ENCODE results near the gene BCOR.

Gene BCOR

GRCh38 chrX:40102393-40103381 lies 4.9 kb upstream of the BCOR start:
- no peak for TF ChIP-seq CREB1 (IDR thresholded peaks at IDR 0.05; ENCODE audit: low read depth)
- no peak for TF ChIP-seq MAX (IDR thresholded peaks at IDR 0.05)
- no peak for TF ChIP-seq TCF12 (IDR thresholded peaks at IDR 0.05; ENCODE audit: low read depth)
- no peak for TF ChIP-seq YY1 (IDR thresholded peaks at IDR 0.05; ENCODE audit: low read depth)
- no peak for TF ChIP-seq CEBPB (IDR thresholded peaks at IDR 0.05)
- TF ChIP-seq TEAD4 (IDR thresholded peaks at IDR 0.05) = no peak
- TF ChIP-seq RAD21 (IDR thresholded peaks at IDR 0.05; ENCODE audit: low read depth) = no peak
- TF ChIP-seq USF1 (IDR thresholded peaks at IDR 0.05) = no peak
- TF ChIP-seq EGR1 (IDR thresholded peaks at IDR 0.05) = no peak
- no peak for TF ChIP-seq EP300 (IDR thresholded peaks at IDR 0.05; ENCODE audit: borderline replicate concordance)
- TF ChIP-seq ZBTB7A (IDR thresholded peaks at IDR 0.05; ENCODE audit: low read depth) = no peak
- no peak for TF ChIP-seq FOXM1 (IDR thresholded peaks at IDR 0.05; ENCODE audit: borderline replicate concordance, low read depth)
- TF ChIP-seq NFIC (IDR thresholded peaks at IDR 0.05) = no peak
- TF ChIP-seq REST (IDR thresholded peaks at IDR 0.05; ENCODE audit: low read depth) = no peak

GRCh38 chrX:40101430-40101802 lies 3.7 kb upstream of the BCOR start:
- TF ChIP-seq NFIC (IDR thresholded peaks at IDR 0.05) (no peak), TEAD4 (IDR thresholded peaks at IDR 0.05) (no peak), USF1 (IDR thresholded peaks at IDR 0.05) (no peak), TCF12 (IDR thresholded peaks at IDR 0.05; ENCODE audit: low read depth) (no peak), MAX (IDR thresholded peaks at IDR 0.05) (no peak), YY1 (IDR thresholded peaks at IDR 0.05; ENCODE audit: low read depth) (no peak), RAD21 (IDR thresholded peaks at IDR 0.05; ENCODE audit: low read depth) (no peak), TAF1 (IDR thresholded peaks at IDR 0.05; ENCODE audit: low read depth) (no peak), FOXM1 (IDR thresholded peaks at IDR 0.05; ENCODE audit: borderline replicate concordance, low read depth) (no peak), ZBTB7A (IDR thresholded peaks at IDR 0.05; ENCODE audit: low read depth) (no peak), REST (IDR thresholded peaks at IDR 0.05; ENCODE audit: low read depth) (no peak), CREB1 (IDR thresholded peaks at IDR 0.05; ENCODE audit: low read depth) (no peak), EP300 (IDR thresholded peaks at IDR 0.05; ENCODE audit: borderline replicate concordance) (no peak), CEBPB (IDR thresholded peaks at IDR 0.05) (no peak), EGR1 (IDR thresholded peaks at IDR 0.05) (no peak)

- no peak for TF ChIP-seq REST (IDR thresholded peaks at IDR 0.05; ENCODE audit: low read depth)
- TF ChIP-seq USF1 (IDR thresholded peaks at IDR 0.05) = no peak
- no peak for TF ChIP-seq TAF1 (IDR thresholded peaks at IDR 0.05; ENCODE audit: low read depth)
- TF ChIP-seq TCF12 (IDR thresholded peaks at IDR 0.05; ENCODE audit: low read depth) = no peak
- no peak for TF ChIP-seq YY1 (IDR thresholded peaks at IDR 0.05; ENCODE audit: low read depth)
- TF ChIP-seq NFIC (IDR thresholded peaks at IDR 0.05) = no peak
- TF ChIP-seq EP300 (IDR thresholded peaks at IDR 0.05; ENCODE audit: borderline replicate concordance) = no peak
Observed at GRCh38 chrX:40100537-40101429, 3.0 kb upstream of the BCOR start.

All from Ishikawa (cell line).